ENCODE data around the gene ARL5A.

DNA sequence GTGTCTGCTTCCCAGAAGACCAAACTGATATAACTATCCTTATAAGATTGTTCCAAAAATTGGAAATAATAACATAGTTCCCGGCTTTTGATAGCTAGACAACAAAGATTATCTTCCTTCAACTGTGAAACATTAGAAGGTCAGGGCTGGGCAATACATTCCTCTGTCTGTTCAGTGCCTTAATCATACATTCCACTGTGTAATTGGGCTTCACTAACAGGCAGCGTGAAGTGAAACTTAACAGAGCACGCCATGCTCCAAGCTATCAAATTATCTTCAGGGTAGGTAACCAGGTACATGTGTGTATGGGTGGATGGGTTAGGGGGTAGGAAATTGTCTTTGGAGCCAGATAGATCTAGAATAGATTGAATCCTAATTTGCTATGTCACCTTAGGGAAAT, 23.5 kb upstream of the ARL5A start:
- TF ChIP-seq, protein P1, sequence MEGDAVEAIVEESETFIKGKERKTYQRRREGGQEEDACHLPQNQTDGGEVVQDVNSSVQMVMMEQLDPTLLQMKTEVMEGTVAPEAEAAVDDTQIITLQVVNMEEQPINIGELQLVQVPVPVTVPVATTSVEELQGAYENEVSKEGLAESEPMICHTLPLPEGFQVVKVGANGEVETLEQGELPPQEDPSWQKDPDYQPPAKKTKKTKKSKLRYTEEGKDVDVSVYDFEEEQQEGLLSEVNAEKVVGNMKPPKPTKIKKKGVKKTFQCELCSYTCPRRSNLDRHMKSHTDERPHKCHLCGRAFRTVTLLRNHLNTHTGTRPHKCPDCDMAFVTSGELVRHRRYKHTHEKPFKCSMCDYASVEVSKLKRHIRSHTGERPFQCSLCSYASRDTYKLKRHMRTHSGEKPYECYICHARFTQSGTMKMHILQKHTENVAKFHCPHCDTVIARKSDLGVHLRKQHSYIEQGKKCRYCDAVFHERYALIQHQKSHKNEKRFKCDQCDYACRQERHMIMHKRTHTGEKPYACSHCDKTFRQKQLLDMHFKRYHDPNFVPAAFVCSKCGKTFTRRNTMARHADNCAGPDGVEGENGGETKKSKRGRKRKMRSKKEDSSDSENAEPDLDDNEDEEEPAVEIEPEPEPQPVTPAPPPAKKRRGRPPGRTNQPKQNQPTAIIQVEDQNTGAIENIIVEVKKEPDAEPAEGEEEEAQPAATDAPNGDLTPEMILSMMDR (IDR thresholded peaks at IDR 0.05), result no peak
- TF ChIP-seq POLR2A (IDR thresholded peaks at IDR 0.05), result no peak

Data from heart left ventricle (tissue), 13 donors.